Measurements from ENCODE around the gene LRRC49. TPM values are rescaled to one million over a fixed set of nuclear protein-coding genes. Genes with fewer than 3 reads are reported as not detected.
A peak's percentile ranks its signal among the peaks of the same experiment; 100 is the strongest.

Gene LRRC49
- total RNA-seq, 1 donor from 2014 or later, result 18.0 TPM

DNA sequence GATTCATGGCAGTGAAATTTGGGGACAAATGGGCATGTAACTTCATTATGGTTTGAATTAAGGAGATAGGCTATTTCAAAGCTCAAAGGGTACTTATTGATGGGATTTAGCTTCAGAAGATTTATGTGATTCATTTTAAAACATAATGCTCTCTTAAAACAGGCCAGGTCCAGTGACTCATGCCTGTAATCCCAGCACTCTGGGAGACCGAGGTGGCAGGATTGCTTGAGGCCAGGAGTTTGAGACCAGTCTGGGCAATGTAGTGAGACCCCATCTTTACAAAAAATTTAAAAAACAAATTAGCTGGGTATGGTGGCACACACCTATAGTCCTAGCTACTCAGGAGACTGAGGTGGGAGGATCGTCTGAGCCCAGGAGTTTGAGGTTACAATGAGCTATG lies 11.8 kb upstream of the LRRC49 start:
- TF ChIP-seq, protein P1, sequence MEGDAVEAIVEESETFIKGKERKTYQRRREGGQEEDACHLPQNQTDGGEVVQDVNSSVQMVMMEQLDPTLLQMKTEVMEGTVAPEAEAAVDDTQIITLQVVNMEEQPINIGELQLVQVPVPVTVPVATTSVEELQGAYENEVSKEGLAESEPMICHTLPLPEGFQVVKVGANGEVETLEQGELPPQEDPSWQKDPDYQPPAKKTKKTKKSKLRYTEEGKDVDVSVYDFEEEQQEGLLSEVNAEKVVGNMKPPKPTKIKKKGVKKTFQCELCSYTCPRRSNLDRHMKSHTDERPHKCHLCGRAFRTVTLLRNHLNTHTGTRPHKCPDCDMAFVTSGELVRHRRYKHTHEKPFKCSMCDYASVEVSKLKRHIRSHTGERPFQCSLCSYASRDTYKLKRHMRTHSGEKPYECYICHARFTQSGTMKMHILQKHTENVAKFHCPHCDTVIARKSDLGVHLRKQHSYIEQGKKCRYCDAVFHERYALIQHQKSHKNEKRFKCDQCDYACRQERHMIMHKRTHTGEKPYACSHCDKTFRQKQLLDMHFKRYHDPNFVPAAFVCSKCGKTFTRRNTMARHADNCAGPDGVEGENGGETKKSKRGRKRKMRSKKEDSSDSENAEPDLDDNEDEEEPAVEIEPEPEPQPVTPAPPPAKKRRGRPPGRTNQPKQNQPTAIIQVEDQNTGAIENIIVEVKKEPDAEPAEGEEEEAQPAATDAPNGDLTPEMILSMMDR (conservative IDR thresholded peaks at IDR 0.05; ENCODE audit: low read depth, low read length), result no peak
- H3K4me3 ChIP-seq (ENCODE audit: low read depth, low read length), result no peak overlapping the region
- DNase-seq (ENCODE audit: low read depth), result no peak

DNA sequence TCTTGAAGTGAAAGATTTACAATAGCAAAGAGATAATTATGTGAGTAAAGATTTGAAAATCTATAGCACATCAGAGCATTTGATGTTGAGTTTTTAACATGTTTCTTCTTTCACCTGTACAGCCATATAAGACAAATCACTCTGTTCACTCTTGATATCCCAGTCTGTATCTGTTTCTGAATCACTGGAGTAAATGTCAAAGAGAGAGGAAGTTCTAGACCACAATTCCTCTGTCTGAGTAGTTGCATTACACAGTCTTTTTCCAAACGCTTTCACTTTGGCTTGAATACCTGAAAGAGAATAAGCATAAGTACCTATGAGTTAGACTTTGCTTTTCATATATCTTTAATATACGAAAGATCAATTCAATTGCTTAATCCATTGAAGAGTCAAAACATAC lies 10.3 kb upstream of the LRRC49 start:
- no peak for DNase-seq (ENCODE audit: low read depth)
- H3K4me3 ChIP-seq (ENCODE audit: low read depth, low read length), result no peak overlapping the region
- TF ChIP-seq, protein P1 (conservative IDR thresholded peaks at IDR 0.05; ENCODE audit: low read depth, low read length), result no peak

DNA sequence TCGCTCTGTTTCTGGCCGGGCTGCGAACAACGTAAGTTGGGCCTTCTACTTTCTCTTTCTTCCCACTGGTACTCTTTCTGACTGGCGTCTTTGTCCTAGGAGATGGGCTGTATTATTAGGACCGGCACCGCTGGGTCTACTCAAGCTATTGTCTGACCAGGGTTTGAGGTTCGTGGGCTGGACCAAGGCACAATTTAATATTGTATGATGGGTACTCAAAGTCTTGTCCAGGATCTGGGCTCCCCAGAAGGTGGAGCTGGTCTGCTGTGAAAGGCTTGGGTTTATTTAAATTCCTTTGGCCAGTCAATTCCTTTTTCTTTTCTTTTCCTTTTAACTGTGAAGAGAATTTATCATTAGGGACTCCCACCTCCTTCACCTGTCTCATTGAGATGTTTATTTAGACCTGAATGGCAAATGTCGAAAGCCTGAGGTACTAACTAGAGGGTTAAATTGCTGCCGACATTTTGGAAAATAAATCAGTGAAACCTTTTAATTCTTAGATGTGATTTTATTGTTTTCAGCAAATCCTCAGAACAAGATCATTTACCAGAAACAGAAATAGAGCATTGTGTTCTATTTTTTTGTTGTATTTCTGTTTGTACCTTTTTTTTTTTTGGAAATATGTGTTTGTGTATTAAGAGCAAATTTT lies 410 bp downstream of the LRRC49 start:
- no peak for DNase-seq (ENCODE audit: low read depth)
- peak overlapping the region; percentile 93 for H3K4me3 ChIP-seq (ENCODE audit: low read depth, low read length)
- TF ChIP-seq, protein P1 (conservative IDR thresholded peaks at IDR 0.05; ENCODE audit: low read depth, low read length), result peak; percentile 69

DNA sequence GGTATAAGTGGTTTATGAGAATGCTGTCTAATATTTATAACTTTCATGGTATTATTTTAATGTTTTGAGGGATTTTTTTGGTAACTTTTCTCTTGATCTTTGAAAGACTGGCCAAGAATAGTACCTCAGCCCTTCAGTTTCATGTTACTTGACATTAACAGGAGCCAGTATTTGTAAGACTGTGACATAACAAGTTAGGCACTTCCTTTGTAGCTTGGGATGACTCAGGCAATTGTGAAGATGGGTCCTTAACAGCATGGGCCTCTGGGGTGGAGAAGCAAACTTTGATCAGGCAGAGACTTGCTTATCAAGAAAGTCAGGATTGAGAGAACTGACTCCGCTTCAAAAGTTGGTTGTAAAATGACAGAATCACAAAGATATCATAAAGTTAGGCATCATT lies 9.5 kb downstream of the LRRC49 start:
- H3K4me3 ChIP-seq (ENCODE audit: low read depth, low read length), result no peak overlapping the region

DNA sequence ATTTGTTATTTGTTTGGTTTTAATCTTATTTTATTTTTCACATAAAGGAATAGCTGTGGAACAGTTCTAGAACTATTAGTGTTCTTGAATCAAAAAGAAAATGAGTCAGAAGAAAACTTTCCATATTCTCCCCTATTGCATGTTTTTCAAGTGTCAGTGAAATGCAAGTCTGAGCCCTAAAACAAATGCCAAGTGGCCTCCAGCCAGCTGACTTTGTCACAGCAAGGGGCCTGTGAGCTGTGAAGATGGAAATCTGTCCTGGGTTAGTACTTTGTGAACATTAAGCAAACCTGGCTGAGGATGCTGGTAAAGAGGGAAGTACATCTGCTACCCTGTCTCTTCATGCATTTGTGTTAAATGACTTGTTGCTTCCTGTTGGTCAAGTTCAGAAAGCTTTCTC lies 14.2 kb downstream of the LRRC49 start:
- H3K4me3 ChIP-seq (ENCODE audit: low read depth, low read length), result no peak overlapping the region
- TF ChIP-seq, protein P1 (conservative IDR thresholded peaks at IDR 0.05; ENCODE audit: low read depth, low read length), result no peak
- no peak for DNase-seq (ENCODE audit: low read depth)

More for the DNA sequence above, 9.5 kb downstream of the LRRC49 start:
- TF ChIP-seq, protein P1 (conservative IDR thresholded peaks at IDR 0.05; ENCODE audit: low read depth, low read length), result no peak
- peak; percentile 41 for DNase-seq (ENCODE audit: low read depth)

DNA sequence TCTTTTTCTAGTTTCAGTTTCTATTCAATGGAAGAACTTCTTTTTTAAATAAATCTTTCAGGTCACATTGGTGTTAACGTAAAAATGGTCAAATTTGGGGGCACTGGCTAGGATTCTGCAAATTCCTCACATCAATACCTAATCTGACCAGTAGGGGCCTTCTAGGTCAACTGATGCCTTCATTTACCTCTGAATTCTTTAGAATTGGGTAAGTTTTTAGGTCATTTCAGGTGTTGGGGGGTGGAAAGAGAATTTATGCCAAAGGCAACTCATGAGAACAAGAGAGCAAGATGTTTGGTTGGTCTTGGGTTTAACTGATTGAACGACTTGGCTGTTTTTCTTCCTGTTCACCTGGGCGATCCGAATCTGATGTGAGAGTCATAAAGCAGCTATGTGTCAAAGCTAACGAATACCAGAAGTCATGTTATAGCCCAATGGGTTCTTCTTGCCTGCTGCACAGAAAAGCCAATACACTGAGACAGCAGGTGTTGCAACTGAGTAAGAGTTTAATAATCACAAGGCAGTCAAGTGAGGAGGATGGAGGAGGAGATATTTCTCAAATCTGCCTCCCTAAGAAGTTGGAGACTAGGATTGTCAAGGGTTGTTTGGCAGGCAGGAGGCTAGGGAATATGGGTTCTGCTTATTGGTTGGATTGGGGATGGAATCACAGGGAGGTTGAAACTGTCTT lies 15.3 kb downstream of the LRRC49 start:
- TF ChIP-seq, protein P1 (conservative IDR thresholded peaks at IDR 0.05; ENCODE audit: low read depth, low read length), result peak; percentile 37
- no peak overlapping the region for H3K4me3 ChIP-seq (ENCODE audit: low read depth, low read length)
- no peak for DNase-seq (ENCODE audit: low read depth)

DNA sequence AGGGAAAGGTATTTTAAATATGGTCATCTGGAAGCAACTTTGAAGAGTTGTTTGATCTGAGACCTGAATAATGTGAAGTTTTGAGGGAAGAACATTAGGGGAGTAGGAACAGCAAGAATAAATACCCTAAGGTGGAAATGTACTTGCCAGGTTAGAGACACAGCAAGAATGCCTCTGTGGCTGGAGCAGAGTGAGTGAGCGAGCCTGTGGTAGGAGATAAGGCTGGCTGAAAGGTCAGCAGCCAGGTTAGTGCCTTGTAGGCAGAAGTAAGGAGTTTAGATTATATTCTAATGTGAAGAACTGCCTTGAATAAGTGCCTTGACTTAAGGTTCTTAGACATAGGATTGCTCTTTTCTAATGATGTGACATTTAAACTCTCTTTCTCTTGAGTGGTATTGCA lies 18.3 kb downstream of the LRRC49 start:
- H3K4me3 ChIP-seq (ENCODE audit: low read depth, low read length), result no peak overlapping the region
- TF ChIP-seq, protein P1 (conservative IDR thresholded peaks at IDR 0.05; ENCODE audit: low read depth, low read length), result no peak
- DNase-seq (ENCODE audit: low read depth), result no peak

Measured in epithelial cell of proximal tubule (primary cell).